Putamen (tissue), 1 donor: Measurements from ENCODE around the gene PMPCB.

Source experiments
- DNase-seq: peaks from one replicate; pipeline ENCODE4 v3.0.0-alpha.2; 2016; ENCODE audit warnings: low spot score

Gene PMPCB

GRCh38 chr7:103336761-103337160, 39.5 kb downstream of the PMPCB start:
- no peak for DNase-seq

GRCh38 chr7:103338864-103339263, 41.6 kb downstream of the PMPCB start:
- no peak for DNase-seq

- DNase-seq, result no peak
Observed at GRCh38 chr7:103341466-103341865, 44.2 kb downstream of the PMPCB start.

DNA sequence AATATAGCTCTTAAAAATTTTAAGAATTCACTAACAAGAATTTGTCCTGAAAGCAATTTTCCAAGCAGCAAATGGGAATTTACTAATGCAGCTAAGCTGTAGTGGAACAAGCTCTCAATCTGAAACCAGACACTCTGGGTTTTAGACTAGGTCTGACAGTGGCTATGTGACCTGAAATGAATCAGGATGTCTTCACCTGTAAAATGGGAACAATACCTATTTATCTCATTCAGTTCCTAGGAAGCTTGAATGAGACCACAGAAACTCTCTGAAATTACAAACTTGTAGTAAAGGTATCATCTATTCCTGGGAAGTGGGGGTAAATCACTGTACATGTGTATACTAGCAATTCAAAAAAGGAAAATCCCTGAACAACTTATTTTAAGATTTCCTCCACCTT, 46.1 kb downstream of the PMPCB start:
- no peak for DNase-seq

DNA sequence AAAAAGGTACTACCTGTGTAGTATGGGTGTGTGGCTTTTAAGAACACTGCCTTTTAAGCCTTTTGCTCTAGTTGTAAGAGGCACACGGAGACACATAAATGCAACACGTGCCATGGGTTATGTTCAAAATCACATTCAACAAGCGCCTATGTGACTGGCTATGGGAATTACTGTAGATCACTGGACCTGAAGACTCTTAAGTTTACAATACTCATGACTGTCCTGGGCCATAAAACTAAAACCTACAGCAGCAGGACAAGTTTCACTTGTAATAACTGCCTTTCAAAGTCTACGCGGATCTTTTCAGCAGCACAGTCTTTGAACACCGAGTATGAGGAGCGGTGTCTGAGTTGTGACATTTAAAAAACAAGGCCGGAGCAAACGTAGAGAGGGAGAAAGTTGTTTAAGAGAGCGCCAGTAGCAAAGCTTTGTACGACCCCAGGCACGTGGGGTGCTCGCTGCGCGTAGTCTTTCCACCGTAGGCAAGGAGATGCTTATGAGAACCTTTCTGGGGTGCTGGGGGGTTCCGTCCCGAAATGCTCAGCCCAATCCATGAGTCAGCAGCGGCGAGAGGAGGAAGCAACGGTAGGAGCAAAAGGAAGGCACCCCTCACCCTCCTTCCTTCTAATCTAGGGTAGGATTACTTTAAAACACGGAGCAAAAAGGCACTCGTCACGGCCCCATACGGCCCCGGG, 46.7 kb downstream of the PMPCB start:
- no peak for DNase-seq

DNA sequence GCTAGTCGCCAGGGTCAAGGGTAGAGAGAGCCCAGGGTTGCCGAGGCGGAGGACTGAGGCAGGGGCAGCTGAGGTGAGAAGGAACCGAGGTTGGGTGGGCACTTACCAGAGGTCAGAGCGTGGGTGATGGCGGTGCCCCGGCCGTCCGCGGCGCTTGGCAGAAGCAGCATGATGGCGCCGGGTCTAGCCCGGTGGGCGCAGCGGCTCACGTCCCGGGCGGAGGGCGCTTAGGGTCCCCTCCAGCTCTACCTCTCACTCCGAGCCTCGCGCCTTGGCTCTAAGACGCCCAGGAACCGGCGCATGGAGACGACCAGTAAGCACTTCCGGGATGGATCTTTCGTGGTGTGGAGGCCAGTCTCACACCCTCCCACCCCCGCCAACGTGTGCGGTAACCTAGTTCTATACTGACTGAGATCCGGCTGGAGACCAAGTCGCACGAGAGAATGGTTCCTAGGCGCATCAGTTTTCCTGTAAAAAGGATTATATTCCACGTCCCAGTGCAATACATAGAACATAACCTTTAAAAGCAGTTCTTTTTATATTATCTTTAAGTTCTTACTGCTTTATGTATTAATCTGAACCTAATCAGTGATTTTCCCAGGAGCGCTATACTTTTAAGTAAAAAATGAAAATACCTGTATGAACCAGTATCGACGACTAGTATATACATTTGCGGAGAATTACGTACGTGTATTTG, 47.4 kb downstream of the PMPCB start, which contains the start of gene DNAJC2:
Gene DNAJC2, minus strand, starts transcription at position 315 of the 697 bp plus-strand sequence. Its CDS starts 145 bp downstream, at position 170.
- DNase-seq, result peak; percentile 90

DNA sequence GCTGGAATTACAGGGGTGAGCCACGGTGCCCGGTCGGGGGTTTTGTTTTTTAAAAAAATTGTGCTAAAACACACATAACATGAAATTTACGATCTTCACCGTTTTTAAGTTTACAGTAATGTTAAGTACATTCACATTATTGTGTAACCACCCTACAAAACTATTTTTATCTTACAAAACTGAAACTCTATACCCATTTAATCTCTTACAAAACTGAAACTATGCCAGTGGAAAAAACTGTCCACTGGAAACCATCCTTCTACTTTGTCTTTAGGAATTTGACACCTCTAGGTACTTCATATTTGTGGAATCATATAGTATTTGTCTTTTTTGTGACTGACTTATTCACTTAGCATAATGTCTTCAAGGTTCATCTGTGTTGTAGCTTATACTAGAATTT, 49.2 kb downstream of the PMPCB start:
- DNase-seq, result no peak

- DNase-seq, result peak; percentile 91
Observed at GRCh38 chr7:103347507-103348267, 50.5 kb downstream of the PMPCB start, which contains the start of gene PSMC2. Gene PSMC2, plus strand, starts transcription at chr7:103347643. Its CDS starts 69 bp downstream, at chr7:103347712.

DNA sequence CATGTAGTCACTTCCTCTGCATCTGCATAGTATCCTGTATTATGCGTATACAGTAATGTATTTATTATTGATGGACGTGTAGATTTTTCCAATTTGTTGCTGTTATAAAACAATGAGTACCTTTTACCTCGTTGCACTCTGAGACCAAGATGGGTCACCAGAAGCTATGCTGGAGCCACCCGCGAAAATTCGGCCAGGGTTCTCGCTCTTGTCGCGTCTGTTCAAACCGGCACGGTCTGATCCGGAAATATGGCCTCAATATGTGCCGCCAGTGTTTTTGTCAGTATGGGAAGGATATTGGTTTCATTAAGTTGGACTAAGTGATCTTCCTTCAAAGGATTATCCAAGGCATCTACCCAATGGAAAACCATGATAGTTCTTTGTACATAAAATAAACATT, 51.2 kb downstream of the PMPCB start:
- no peak for DNase-seq

- DNase-seq, result no peak
Observed at GRCh38 chr7:103348959-103349358, 51.7 kb downstream of the PMPCB start.

GRCh38 chr7:103349805-103350204, 52.6 kb downstream of the PMPCB start:
- no peak for DNase-seq
